ENCODE results near the gene SEMA6B. TPM values are rescaled to one million over a fixed set of nuclear protein-coding genes. Genes with fewer than 3 reads are reported as not detected.
"Not testable (repeated sequence)": the region's sequence is repeated elsewhere in the genome, so short reads cannot be mapped to it uniquely, and the experiment has no call there.

The SEMA6B gene
- total and polyA plus RNA-seq, 2 experiments from 2014 or later = 0.50 to 3.2 TPM

GRCh38 chr19:4531562-4532165 lies 27.8 kb downstream of the SEMA6B start:
- Histone ChIP-seq H4K20me1 (ENCODE audit: insufficient read depth, poor library complexity, severe bottlenecking) (no peaks in the 10 kb centered on the region), H3K79me2 (no peaks in the 10 kb centered on the region), H3K36me3 (replicated peaks; ENCODE audit: insufficient read depth, low read depth) (no peaks in the 10 kb centered on the region), H3K9me3 (ENCODE audit: low read depth) (no peaks in the 10 kb centered on the region), H3K9me2 (replicated peaks; ENCODE audit: insufficient read depth) (no peaks in the 10 kb centered on the region), H2AFZ (no peak overlapping the region), H3K27ac (no peak overlapping the region), H3K27me3 (no peaks in the 10 kb centered on the region), H3K4me1 (ENCODE audit: insufficient read depth) (no peaks in the 10 kb centered on the region), H3K4me3 (no peak overlapping the region), H3K4me2 (no peak overlapping the region)
- 78% methylated on average over 26 of the region's 28 CpGs for WGBS (ENCODE audit: low lambda C conversion rate, missing lambda C conversion rate)
- no peak for TF ChIP-seq CTCF (IDR thresholded peaks at IDR 0.05; ENCODE audit: poor library complexity)
- TF ChIP-seq EZH2 (IDR thresholded peaks at IDR 0.05; ENCODE audit: borderline replicate concordance) = no peak
- no peak for DNase-seq (ENCODE audit: low spot score)

DNA sequence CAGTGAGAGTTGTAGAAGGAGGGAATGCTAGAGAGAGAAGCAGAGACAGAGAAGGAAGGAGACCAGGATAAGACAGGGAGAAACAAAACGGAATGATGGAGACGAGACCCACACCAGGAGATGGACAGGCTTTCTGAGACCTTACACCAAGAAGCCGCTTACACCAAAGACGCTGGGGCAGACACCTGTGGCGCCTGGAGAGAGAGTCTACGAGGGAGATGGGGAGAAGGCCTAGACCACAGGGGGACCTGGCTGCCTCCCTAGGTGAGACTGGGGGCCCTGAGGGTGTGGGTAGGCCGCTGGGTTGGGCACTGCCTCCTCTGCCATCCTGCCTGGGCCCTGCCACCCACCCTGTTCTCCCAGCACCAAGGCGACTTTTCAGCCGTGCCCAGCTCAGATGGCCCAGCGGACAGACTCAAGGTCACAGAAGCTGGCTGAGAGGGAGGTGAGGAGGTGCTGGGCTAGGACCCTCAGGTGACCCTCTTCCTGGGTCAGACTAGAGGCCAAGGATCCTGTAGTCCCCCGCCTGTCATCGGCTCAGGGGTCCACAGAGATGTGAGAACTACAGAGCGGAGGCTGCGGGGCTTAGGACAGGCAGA lies 29.5 kb downstream of the SEMA6B start:
- no peak overlapping the region for H2AFZ ChIP-seq
- H3K27me3 ChIP-seq = no peaks in the 10 kb centered on the region
- H3K4me3 ChIP-seq = no peak overlapping the region
- no peaks in the 10 kb centered on the region for H3K36me3 ChIP-seq (replicated peaks; ENCODE audit: insufficient read depth, low read depth)
- no peaks in the 10 kb centered on the region for H3K9me2 ChIP-seq (replicated peaks; ENCODE audit: insufficient read depth)
- no peak overlapping the region for H3K4me2 ChIP-seq
- H4K20me1 ChIP-seq (ENCODE audit: insufficient read depth, poor library complexity, severe bottlenecking) = no peaks in the 10 kb centered on the region
- H3K79me2 ChIP-seq = no peaks in the 10 kb centered on the region
- WGBS (ENCODE audit: low lambda C conversion rate, missing lambda C conversion rate) = 78% methylated on average over 14 of the region's 14 CpGs
- no peak for DNase-seq (ENCODE audit: low spot score)
- no peak overlapping the region for H3K27ac ChIP-seq
- TF ChIP-seq CTCF (IDR thresholded peaks at IDR 0.05; ENCODE audit: poor library complexity) = no peak
- TF ChIP-seq EZH2phosphoT487 (IDR thresholded peaks at IDR 0.05; ENCODE audit: low read depth, severe bottlenecking, unreplicated experiment) = no peak
- TF ChIP-seq EZH2 (IDR thresholded peaks at IDR 0.05; ENCODE audit: borderline replicate concordance) = no peak
- H3K4me1 ChIP-seq (ENCODE audit: insufficient read depth) = no peaks in the 10 kb centered on the region
- no peaks in the 10 kb centered on the region for H3K9me3 ChIP-seq (ENCODE audit: low read depth)

DNA sequence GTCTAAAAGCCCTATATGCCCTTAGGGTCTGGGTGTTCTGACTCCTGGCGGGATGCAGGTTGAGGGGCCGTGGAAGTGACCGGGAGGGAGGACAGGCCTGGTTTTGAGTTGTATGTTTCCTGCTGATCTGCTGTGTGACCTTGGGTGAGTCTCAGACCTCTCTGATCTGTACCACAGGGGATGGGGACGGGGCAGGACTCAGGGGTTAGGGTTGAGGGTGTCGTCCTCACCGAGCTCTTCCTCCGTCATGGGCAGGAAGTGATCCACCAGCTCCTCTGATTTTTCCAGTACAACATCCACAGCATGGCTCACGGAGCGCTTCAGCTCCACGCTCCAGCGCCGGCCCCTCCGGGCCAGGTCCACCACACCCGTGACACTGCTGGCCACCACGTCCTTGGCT lies 30.6 kb downstream of the SEMA6B start:
- Histone ChIP-seq H3K4me1 (ENCODE audit: insufficient read depth) (no peaks in the 10 kb centered on the region), H3K4me3 (no peak overlapping the region), H3K79me2 (no peaks in the 10 kb centered on the region), H3K9me2 (replicated peaks; ENCODE audit: insufficient read depth) (no peaks in the 10 kb centered on the region), H3K9me3 (ENCODE audit: low read depth) (no peaks in the 10 kb centered on the region), H4K20me1 (ENCODE audit: insufficient read depth, poor library complexity, severe bottlenecking) (no peaks in the 10 kb centered on the region), H3K27me3 (no peaks in the 10 kb centered on the region), H2AFZ (no peak overlapping the region), H3K36me3 (replicated peaks; ENCODE audit: insufficient read depth, low read depth) (no peaks in the 10 kb centered on the region), H3K27ac (no peak overlapping the region), H3K4me2 (no peak overlapping the region)
- WGBS (ENCODE audit: low lambda C conversion rate, missing lambda C conversion rate) = 86% methylated on average over 14 of the region's 15 CpGs
- DNase-seq (ENCODE audit: low spot score) = no peak
- TF ChIP-seq EZH2 (IDR thresholded peaks at IDR 0.05; ENCODE audit: borderline replicate concordance) (no peak), CTCF (IDR thresholded peaks at IDR 0.05; ENCODE audit: poor library complexity) (no peak), EZH2phosphoT487 (IDR thresholded peaks at IDR 0.05; ENCODE audit: low read depth, severe bottlenecking, unreplicated experiment) (no peak)

- H3K36me3 ChIP-seq (replicated peaks; ENCODE audit: insufficient read depth, low read depth); H3K27ac ChIP-seq; H3K4me2 ChIP-seq; DNase-seq (ENCODE audit: low spot score); H3K9me2 ChIP-seq (replicated peaks; ENCODE audit: insufficient read depth); H3K4me3 ChIP-seq; H3K9me3 ChIP-seq (ENCODE audit: low read depth); H3K79me2 ChIP-seq; H2AFZ ChIP-seq; H4K20me1 ChIP-seq (ENCODE audit: insufficient read depth, poor library complexity, severe bottlenecking); H3K27me3 ChIP-seq; H3K4me1 ChIP-seq (ENCODE audit: insufficient read depth): not testable (repeated sequence)
- 79% methylated on average over 8 of the region's 8 CpGs for WGBS (ENCODE audit: low lambda C conversion rate, missing lambda C conversion rate)
Observed at GRCh38 chr19:4527377-4527776, 32.1 kb downstream of the SEMA6B start.

All from hepatocyte (in vitro differentiated cells).